Esophagus muscularis mucosa (tissue), 4 donors: Measurements from ENCODE around the gene PTPRK.

Source experiments
- CTCF ChIP-seq, 3 experiments: fragments of 200-600 bp in 2 of 3; fragments of 450-650 bp in 1 of 3; sonication (generic) in 2 of 3; IDR thresholded peaks; one replicate each; pipeline ENCODE4 v1.5.1; 2017 to 2019; ENCODE audit warnings: antibody characterized with exemption in 3 of 3, mild to moderate bottlenecking in 2 of 3, moderate library complexity in 1 of 3
- EP300 ChIP-seq: sonication (generic); formaldehyde crosslinking; IDR thresholded peaks from one replicate; pipeline ENCODE4 v1.6.1; 2017; ENCODE audit warnings: antibody characterized with exemption
- POLR2A ChIP-seq: fragments of 450-650 bp; IDR thresholded peaks from one replicate; pipeline ENCODE4 v1.6.1; 2017; ENCODE audit warnings: antibody characterized with exemption, moderate library complexity, mild to moderate bottlenecking, low read depth
- POLR2AphosphoS5 ChIP-seq, 2 donors: sonication (generic); formaldehyde crosslinking; IDR thresholded peaks; one replicate each; pipeline ENCODE4 v1.6.1; 2017; ENCODE audit warnings: antibody characterized with exemption in 2 of 2

GRCh38 chr6:128171182-128171581 lies 349.2 kb downstream of the PTPRK start:
- no peak for TF ChIP-seq POLR2A
- TF ChIP-seq EP300: no peak
- TF ChIP-seq CTCF (IDR thresholded peaks at IDR 0.05): no peak
- TF ChIP-seq POLR2AphosphoS5 (IDR thresholded peaks at IDR 0.05): no peak
